K562 (cell line): ENCODE data around the gene CARD8. TPM values are rescaled to one million over a fixed set of nuclear protein-coding genes. Genes with fewer than 3 reads are reported as not detected.
A peak's percentile ranks its signal among the peaks of the same experiment; 100 is the strongest.

Experiments used
- ARID1B ChIP-seq: fragments of 450-650 bp; IDR thresholded peaks from 2 replicates; pipeline ENCODE4 v1.6.1; 2016; ENCODE audit warnings: antibody characterized with exemption, mild to moderate bottlenecking, inconsistent platforms
- BACH1 ChIP-seq: fragments of 200-800 bp; sonication (Bioruptor generic); IDR thresholded peaks from 2 replicates; pipeline ENCODE4 v1.6.1; 2016; ENCODE audit warnings: missing genetic modification characterization, missing compliant biosample characterization
- COPS2 ChIP-seq: fragments of 450-650 bp; conservative IDR thresholded peaks from 2 replicates; pipeline ENCODE4 v1.6.1; 2016; ENCODE audit warnings: mild to moderate bottlenecking, moderate library complexity
- CREB3L1 ChIP-seq: fragments of 450-650 bp; IDR thresholded peaks from 2 replicates; pipeline ENCODE4 v1.6.1; 2014; ENCODE audit warnings: low read depth, mild to moderate bottlenecking, moderate library complexity, borderline replicate concordance
- EGR1 ChIP-seq: fragments of 450-650 bp; conservative IDR thresholded peaks from 2 replicates; pipeline ENCODE4 v1.6.1; 2017; ENCODE audit warnings: mild to moderate bottlenecking
- ETS2 ChIP-seq: IDR thresholded peaks from 2 replicates; pipeline ENCODE4 v1.6.1; 2016; ENCODE audit warnings: borderline replicate concordance, missing genetic modification characterization, mild to moderate bottlenecking, moderate library complexity, missing compliant biosample characterization; ENCODE audit not compliant: poor library complexity, severe bottlenecking
- GATAD2A ChIP-seq: fragments of 450-650 bp; IDR thresholded peaks from 2 replicates; pipeline ENCODE4 v1.6.1; 2017
- HNRNPLL ChIP-seq: fragments of 200-400 bp; formaldehyde crosslinking; IDR thresholded peaks from 2 replicates; pipeline ENCODE4 v1.6.1; 2017; ENCODE audit warnings: low read length, low read depth, mild to moderate bottlenecking; ENCODE audit not compliant: poor library complexity, severe bottlenecking
- LCOR ChIP-seq: sonication (generic); formaldehyde crosslinking; IDR thresholded peaks from 2 replicates; pipeline ENCODE4 v1.8.0; 2022; ENCODE audit warnings: mild to moderate bottlenecking, missing genetic modification reagents
- MEF2A ChIP-seq: IDR thresholded peaks from 2 replicates; pipeline ENCODE4 v1.6.1; 2011; ENCODE audit warnings: low read depth, mild to moderate bottlenecking, low read length, moderate library complexity; ENCODE audit not compliant: control insufficient read depth
- POLR2AphosphoS2 ChIP-seq: IDR thresholded peaks from 2 replicates; pipeline ENCODE4 v1.6.1; 2012; ENCODE audit warnings: low read length, improper control_type of control experiment
- PPARD ChIP-seq: fragments of 250-450 bp; sonication (Bioruptor Pico); IDR thresholded peaks from 2 replicates; pipeline ENCODE4 v1.8.0; 2022; ENCODE audit warnings: inconsistent platforms, mild to moderate bottlenecking, moderate library complexity
- RBM14 ChIP-seq: fragments of 200-400 bp; formaldehyde crosslinking; IDR thresholded peaks from 2 replicates; pipeline ENCODE4 v1.6.1; 2018; ENCODE audit warnings: low read depth, mild to moderate bottlenecking, low read length, moderate library complexity, borderline replicate concordance; ENCODE audit not compliant: insufficient read depth
- SNIP1 ChIP-seq: fragments of 450-650 bp; IDR thresholded peaks from 2 replicates; pipeline ENCODE4 v1.7.1; 2017; ENCODE audit warnings: low read depth, mild to moderate bottlenecking
- SREBF1 ChIP-seq: fragments of 150-350 bp; IDR thresholded peaks from 2 replicates; pipeline ENCODE4 v1.6.1; 2014; ENCODE audit warnings: antibody characterized with exemption, low read depth, low read length, borderline replicate concordance
- ZKSCAN8 ChIP-seq: fragments of 200-800 bp; sonication (Bioruptor generic); IDR thresholded peaks from 2 replicates; pipeline ENCODE4 v1.6.1; 2016; ENCODE audit warnings: missing genetic modification characterization, missing compliant biosample characterization
- ZNF431 ChIP-seq: sonication (generic); formaldehyde crosslinking; IDR thresholded peaks from 2 replicates; pipeline ENCODE4 v1.8.0; 2022; ENCODE audit warnings: mild to moderate bottlenecking, missing genetic modification reagents
- ZNF551 ChIP-seq: fragments of 250-450 bp; sonication (Bioruptor Pico); IDR thresholded peaks from 2 replicates; pipeline ENCODE4 v1.5.0; 2021; ENCODE audit warnings: mild to moderate bottlenecking, moderate library complexity
- ZNF584 ChIP-seq: fragments of 200-800 bp; sonication (Bioruptor generic); IDR thresholded peaks from 2 replicates; pipeline ENCODE4 v1.6.1; 2016; ENCODE audit warnings: low read depth, mild to moderate bottlenecking, missing genetic modification characterization, missing compliant biosample characterization
- ZNF707 ChIP-seq: fragments of 250-450 bp; sonication (Bioruptor Pico); conservative IDR thresholded peaks from 2 replicates; pipeline ENCODE4 v1.8.0; 2022; ENCODE audit warnings: inconsistent platforms, mild to moderate bottlenecking, moderate library complexity
- ZNF77 ChIP-seq: fragments of 250-450 bp; sonication (Bioruptor Pico); IDR thresholded peaks from 2 replicates; pipeline ENCODE4 v1.5.0; 2020
- polyA plus RNA-seq, 8 experiments: library from polyadenylated mRNA; depleted of rRNA in 4 of 8; stranded (reverse) in 5 of 8; unstranded in 3 of 8; fragments of >200 nt; fragmentation: Nextera tagmentation in 2 of 8; fragmentation: Illumina TruSeq in 1 of 8; extraction: Ambion mirVana in 2 of 8; extraction: Trizol in 1 of 8; gene quantifications; 2 replicates each; pipeline versions ENCODE4 v1.2.1 to v1.2.3, GENCODE V29; 2011 to 2014; ENCODE audit warnings: inconsistent platforms in 1 of 8, missing spikeins in 1 of 8
- total RNA-seq, 7 experiments: library from RNA; depleted of rRNA in 6 of 7; stranded (reverse); fragments of >200 nt in 6 of 7; fragmentation: Illumina TruSeq in 2 of 7; extraction: Trizol in 2 of 7; gene quantifications; 2 replicates each; pipeline versions ENCODE4 v1.2.1 to v1.2.3, GENCODE V29; 2011 to 2021; ENCODE audit warnings: low replicate concordance in 1 of 7
- TF ChIP-seq, protein P1 (sequence below): fragments of 450-650 bp; IDR thresholded peaks from 2 replicates; pipeline ENCODE4 v1.7.1; 2018; ENCODE audit warnings: mild to moderate bottlenecking, low read depth; ENCODE audit not compliant: partially characterized antibody
- TF ChIP-seq, protein P2 (sequence below): IDR thresholded peaks from 2 replicates; pipeline ENCODE4 v1.6.1; 2012; ENCODE audit warnings: low read depth, low read length, improper control_type of control experiment, borderline replicate concordance

CARD8 gene
- total and polyA plus RNA-seq, 9 of the 15 experiments (the other 6 are each of a cell fraction or from before 2014, with no cell fraction given): 11.5 to 26.4 (median 20.8) TPM

- TF ChIP-seq ETS2 (no peak), RBM14 (no peak), CREB3L1 (peak; percentile 81; the same call in 1 of the 2 replicates), ZKSCAN8 (no peak), SNIP1 (no peak), ZNF707 (CRISPR knock-in tag) (no peak), SREBF1 (no peak), COPS2 (no peak), LCOR (CRISPR knock-in tag) (no peak; the same call in 1 of the 2 replicates), ZNF77 (CRISPR knock-in tag) (no peak), HNRNPLL (peak; percentile 87), ZNF584 (peak; percentile 41; the same call in 1 of the 2 replicates), MEF2A (no peak), GATAD2A (0 out of 2 replicates have a peak, but pooled peaks have one; percentile 26), ZNF551 (CRISPR knock-in tag) (no peak), PPARD (no peak), BACH1 (tag) (no peak), ZNF431 (CRISPR knock-in tag) (no peak), ARID1B (no peak), POLR2AphosphoS2 (no peak), EGR1 (peak; percentile 87)
- TF ChIP-seq, protein P1, sequence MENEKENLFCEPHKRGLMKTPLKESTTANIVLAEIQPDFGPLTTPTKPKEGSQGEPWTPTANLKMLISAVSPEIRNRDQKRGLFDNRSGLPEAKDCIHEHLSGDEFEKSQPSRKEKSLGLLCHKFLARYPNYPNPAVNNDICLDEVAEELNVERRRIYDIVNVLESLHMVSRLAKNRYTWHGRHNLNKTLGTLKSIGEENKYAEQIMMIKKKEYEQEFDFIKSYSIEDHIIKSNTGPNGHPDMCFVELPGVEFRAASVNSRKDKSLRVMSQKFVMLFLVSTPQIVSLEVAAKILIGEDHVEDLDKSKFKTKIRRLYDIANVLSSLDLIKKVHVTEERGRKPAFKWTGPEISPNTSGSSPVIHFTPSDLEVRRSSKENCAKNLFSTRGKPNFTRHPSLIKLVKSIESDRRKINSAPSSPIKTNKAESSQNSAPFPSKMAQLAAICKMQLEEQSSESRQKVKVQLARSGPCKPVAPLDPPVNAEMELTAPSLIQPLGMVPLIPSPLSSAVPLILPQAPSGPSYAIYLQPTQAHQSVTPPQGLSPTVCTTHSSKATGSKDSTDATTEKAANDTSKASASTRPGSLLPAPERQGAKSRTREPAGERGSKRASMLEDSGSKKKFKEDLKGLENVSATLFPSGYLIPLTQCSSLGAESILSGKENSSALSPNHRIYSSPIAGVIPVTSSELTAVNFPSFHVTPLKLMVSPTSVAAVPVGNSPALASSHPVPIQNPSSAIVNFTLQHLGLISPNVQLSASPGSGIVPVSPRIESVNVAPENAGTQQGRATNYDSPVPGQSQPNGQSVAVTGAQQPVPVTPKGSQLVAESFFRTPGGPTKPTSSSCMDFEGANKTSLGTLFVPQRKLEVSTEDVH: peak; percentile 90
- TF ChIP-seq, protein P2, sequence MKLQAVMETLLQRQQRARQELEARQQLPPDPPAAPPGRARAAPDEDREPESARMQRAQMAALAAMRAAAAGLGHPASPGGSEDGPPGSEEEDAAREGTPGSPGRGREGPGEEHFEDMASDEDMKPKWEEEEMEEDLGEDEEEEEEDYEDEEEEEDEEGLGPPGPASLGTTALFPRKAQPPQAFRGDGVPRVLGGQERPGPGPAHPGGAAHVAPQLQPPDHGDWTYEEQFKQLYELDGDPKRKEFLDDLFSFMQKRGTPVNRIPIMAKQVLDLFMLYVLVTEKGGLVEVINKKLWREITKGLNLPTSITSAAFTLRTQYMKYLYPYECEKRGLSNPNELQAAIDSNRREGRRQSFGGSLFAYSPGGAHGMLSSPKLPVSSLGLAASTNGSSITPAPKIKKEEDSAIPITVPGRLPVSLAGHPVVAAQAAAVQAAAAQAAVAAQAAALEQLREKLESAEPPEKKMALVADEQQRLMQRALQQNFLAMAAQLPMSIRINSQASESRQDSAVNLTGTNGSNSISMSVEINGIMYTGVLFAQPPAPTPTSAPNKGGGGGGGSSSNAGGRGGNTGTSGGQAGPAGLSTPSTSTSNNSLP: no peak
These were observed 85.5 kb downstream of the CARD8 start, which contains the start of the genes LIG1 and ZSWIM9 (continued) for GRCh38 chr19:48169939-48170803.
